AG09319 (cell line): ENCODE results near the gene KRTAP10-10.
"Not testable (repeated sequence)": the region's sequence is repeated elsewhere in the genome, so short reads cannot be mapped to it uniquely, and the experiment has no call there.

Experiments
- DNase-seq: peaks from one replicate; pipeline ENCODE4 v3.0.0-alpha.2; 2010; ENCODE audit warnings: low read depth; ENCODE audit errors: extremely low read depth
- TF ChIP-seq, protein P1 (sequence below): IDR thresholded peaks from 2 replicates; pipeline ENCODE4 v1.5.1; 2011; ENCODE audit warnings: low read depth, mild to moderate bottlenecking, inconsistent platforms, low read length, moderate library complexity

KRTAP10-10 gene

DNA sequence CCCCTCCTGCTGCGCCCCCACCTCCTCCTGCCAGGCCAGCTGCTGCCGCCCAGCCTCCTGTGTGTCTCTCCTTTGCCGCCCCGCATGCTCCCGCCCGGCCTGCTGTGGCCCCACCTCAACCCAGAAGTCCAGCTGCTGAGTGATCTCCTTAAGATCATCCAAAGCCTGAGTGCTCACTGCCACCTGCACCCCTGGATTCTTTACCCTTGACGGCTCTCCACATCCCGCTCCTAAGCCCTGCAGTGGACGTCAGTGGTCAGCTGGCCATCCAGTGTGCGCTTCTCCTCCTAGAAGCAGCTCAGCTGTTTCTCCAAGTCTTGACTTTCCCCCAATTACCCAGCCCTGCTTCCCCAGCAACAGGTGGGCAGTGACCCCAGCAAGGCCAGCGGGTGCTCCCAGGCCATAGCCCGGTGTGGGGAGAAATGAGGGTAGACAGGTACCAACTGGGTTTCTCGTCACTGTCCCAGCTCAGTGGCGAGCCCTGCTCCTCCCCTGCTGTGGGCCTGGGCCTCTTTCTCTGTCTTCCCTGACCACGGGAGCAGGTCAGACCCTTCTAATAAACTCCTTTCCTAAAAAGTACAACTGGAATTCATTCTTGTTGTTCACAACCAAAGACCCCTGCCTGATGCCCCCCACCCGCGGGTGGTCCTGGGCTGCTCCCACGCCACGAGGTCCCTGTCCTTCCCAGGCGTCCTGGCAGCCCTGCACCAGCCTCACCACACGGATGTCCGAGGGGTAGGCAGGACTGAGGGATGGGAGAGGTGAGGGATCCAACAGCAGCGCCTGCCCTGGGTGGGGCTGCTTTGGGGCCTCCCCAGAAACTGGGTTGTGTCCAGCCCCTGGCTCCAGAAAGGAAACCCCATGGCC is 35.3 kb upstream of the KRTAP10-10 start:
- DNase-seq: no peak
- TF ChIP-seq, protein P1, sequence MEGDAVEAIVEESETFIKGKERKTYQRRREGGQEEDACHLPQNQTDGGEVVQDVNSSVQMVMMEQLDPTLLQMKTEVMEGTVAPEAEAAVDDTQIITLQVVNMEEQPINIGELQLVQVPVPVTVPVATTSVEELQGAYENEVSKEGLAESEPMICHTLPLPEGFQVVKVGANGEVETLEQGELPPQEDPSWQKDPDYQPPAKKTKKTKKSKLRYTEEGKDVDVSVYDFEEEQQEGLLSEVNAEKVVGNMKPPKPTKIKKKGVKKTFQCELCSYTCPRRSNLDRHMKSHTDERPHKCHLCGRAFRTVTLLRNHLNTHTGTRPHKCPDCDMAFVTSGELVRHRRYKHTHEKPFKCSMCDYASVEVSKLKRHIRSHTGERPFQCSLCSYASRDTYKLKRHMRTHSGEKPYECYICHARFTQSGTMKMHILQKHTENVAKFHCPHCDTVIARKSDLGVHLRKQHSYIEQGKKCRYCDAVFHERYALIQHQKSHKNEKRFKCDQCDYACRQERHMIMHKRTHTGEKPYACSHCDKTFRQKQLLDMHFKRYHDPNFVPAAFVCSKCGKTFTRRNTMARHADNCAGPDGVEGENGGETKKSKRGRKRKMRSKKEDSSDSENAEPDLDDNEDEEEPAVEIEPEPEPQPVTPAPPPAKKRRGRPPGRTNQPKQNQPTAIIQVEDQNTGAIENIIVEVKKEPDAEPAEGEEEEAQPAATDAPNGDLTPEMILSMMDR: no peak

DNA sequence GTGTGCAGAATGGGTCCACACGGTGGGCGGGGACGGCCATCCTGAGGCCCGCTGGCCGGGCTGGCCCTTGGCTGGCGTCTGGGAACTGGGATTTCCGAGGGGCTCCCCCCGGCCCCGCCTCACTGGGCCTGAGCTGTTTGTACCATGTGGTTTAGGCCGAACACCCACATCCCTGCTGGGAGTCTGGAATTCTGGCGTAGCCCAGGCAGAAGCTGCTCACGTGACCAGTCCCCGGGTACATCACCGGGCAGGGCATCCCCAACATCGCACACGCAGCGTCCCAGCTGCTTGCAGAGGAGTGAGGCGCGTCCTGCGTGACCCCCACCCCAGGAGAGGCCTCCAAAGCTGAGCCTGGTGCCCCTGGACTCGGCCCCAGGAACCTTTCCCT is 34.7 kb upstream of the KRTAP10-10 start:
- no peak for DNase-seq
- TF ChIP-seq, protein P1: no peak

DNA sequence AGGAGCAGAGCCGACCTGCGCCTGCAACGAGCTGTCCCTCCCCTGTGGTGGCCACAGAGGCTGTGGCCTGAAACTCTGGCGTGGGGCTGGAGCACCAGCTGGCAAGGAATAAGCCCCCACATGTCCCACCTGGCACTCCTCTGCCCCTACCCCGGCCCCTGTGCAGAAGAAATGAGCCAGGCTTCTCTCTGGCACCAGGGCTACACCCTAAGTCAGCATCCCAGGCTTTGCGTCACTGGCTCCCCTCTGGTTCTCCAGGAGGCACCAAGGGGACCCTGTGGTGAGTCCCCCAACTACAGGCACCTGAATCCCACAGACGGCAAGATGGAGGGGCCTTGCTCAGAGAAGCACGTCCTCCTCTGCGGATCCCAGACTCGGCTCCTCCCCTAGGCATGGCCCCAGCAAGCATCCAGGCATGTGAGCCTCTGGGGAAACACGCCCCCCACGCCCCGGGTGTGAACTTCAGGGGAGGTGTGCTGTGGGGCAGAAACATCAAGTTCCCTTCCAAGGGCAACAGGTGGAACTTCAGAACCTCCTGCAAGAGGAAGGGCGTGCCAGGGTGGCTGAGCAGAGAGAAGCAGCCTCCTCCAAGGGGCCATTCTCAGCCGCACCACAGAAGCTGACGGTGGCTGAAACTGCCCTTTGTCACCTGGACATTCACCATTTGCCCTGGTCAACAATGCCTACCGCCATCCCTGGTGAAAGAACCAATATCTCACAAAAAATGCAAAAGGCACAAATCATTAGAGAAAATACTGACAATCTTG is 33.9 kb upstream of the KRTAP10-10 start:
- no peak for DNase-seq
- TF ChIP-seq, protein P1: no peak

DNA sequence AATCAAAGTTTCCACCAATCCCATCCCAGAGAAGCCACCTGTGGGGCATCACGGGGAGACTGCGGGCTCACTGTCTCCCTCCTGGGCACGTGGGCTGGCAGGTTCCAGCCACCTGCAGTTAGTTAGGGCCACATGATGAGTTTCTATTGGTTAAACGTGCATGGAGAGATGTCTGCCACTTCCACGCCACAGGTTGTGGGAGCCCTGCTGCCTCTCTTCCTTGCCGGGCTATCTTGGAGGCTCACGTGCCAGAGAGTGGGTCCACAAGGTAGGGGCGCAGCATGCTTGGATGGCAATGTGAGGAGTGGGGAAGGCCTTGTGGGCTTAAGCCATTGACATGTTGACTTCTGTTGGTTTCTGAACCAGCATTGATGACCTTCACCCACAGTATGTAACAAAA is 33.2 kb upstream of the KRTAP10-10 start:
- TF ChIP-seq, protein P1: no peak
- DNase-seq: no peak

DNA sequence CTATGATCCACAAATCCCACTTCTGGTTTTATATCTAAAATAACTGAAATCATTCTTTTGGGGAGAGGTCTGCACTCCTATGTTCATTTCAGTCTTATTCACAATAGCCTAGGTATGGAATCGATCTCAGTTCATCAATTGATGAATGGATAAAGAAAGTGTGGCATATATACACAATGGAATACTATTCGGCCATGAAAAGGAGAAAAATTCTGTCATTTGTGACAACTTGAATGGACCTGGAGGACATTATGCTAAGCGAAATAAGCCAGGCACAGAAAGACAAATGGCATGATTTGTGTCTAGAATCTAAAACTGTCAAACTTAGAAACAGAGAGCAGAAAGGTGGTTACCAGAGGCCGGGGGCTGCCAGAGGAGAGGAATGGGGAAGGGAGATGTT is 30.7 kb upstream of the KRTAP10-10 start:
- TF ChIP-seq, protein P1: no peak
- DNase-seq: no peak

DNA sequence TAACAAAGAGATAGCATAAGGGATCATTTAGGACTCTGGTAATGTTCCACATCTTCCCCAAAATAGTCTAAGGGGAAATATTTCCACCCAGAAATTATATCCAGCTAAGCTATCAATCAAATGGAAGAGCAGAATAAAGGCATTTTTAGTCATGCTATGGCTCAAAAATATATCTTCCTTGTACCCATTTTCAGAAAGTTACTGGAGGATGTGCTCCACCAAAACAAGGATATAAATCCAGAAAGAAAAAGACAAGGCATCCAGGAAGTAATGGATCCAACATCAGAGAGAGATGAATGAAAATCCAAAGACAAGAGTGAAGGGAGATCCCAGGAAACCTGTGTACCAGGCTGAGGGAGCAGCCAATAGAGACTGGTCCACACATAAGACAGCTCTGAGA is 28.0 kb upstream of the KRTAP10-10 start:
- TF ChIP-seq, protein P1: no peak
- no peak for DNase-seq

DNA sequence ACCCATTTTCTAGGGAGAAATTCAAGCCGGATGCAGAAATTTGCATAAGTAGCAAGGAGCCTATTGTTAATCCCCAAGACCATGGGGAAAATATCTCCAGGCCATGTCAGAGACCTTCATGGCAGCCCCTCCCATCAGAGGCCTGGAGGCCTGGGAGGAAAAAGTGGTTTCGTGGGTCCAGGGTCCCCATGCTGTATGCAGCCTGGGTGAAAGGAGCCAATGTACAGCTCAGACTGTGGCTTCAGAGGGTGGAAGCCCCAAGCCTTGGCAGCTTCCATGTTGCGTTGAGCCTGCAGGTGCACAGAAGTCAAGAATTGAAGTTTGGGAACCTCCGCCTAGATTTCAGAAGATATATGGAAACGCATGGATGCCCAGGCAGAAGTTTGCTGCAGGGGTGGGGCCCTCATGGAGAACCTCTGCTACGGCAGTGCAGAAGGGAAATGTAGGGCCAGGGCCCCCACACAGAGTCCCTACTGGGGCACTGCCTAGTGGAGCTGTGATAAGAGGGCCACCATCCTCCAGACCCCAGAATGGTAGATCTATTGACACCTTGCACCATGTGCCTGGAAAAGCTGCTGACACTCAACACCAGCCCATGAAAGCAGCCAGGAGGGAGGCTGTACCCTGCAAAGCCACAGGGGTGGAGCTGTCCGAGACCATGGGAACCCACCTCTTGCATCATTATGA is 26.9 kb upstream of the KRTAP10-10 start:
- DNase-seq: not testable (repeated sequence)
